GM19438 (cell line): Measurements from ENCODE around the gene PTPRN2.
"Not testable (repeated sequence)": the region's sequence is repeated elsewhere in the genome, so short reads cannot be mapped to it uniquely, and the experiment has no call there.

Experiments
- ATAC-seq: cut with Tn5 transposase; IDR thresholded peaks from one replicate; pipeline ENCODE4 v1.9.1; 2021; ENCODE audit warnings: low read depth; ENCODE audit not compliant: unreplicated experiment

PTPRN2 gene

GRCh38 chr7:157574914-157575586 lies 1012.6 kb downstream of the PTPRN2 start:
- ATAC-seq = no peak

- no peak for ATAC-seq
These were observed 1013.4 kb downstream of the PTPRN2 start for GRCh38 chr7:157574120-157574825.

- ATAC-seq = no peak
These were observed 1014.4 kb downstream of the PTPRN2 start for GRCh38 chr7:157573244-157573643.

GRCh38 chr7:157572622-157573021 lies 1015.0 kb downstream of the PTPRN2 start:
- ATAC-seq = no peak

- no peak for ATAC-seq
These were observed 1017.0 kb downstream of the PTPRN2 start for GRCh38 chr7:157570531-157571200.

GRCh38 chr7:157569967-157570366 lies 1017.7 kb downstream of the PTPRN2 start:
- ATAC-seq = no peak

GRCh38 chr7:157568770-157569584 lies 1018.6 kb downstream of the PTPRN2 start:
- peak; percentile 89 for ATAC-seq

- ATAC-seq = peak; percentile 16
These were observed 1019.4 kb downstream of the PTPRN2 start for GRCh38 chr7:157568106-157568769.

- no peak for ATAC-seq
These were observed 1020.0 kb downstream of the PTPRN2 start for GRCh38 chr7:157567666-157568065.

GRCh38 chr7:157566631-157567006 lies 1021.0 kb downstream of the PTPRN2 start:
- no peak for ATAC-seq

GRCh38 chr7:157565981-157566630 lies 1021.5 kb downstream of the PTPRN2 start:
- ATAC-seq = no peak

- no peak for ATAC-seq
These were observed 1022.4 kb downstream of the PTPRN2 start for GRCh38 chr7:157565201-157565626.

- ATAC-seq = no peak
These were observed 1023.0 kb downstream of the PTPRN2 start for GRCh38 chr7:157564517-157565177.

- ATAC-seq = not testable (repeated sequence)
These were observed 1024.0 kb downstream of the PTPRN2 start for GRCh38 chr7:157563467-157564135.

- ATAC-seq = not testable (repeated sequence)
These were observed 1024.9 kb downstream of the PTPRN2 start for GRCh38 chr7:157562522-157563398.

- no peak for ATAC-seq
These were observed 1025.7 kb downstream of the PTPRN2 start for GRCh38 chr7:157561816-157562410.

- ATAC-seq = no peak
These were observed 1026.2 kb downstream of the PTPRN2 start for GRCh38 chr7:157561523-157561785.
